ENCODE results near the gene ESPL1. TPM values are rescaled to one million over a fixed set of nuclear protein-coding genes. Genes with fewer than 3 reads are reported as not detected.

ESPL1 gene
- total and polyA plus RNA-seq, 4 donors: 2.8 to 19.3 (median 3.7) TPM

- TF ChIP-seq NR2F2 (IDR thresholded peaks at IDR 0.05): no peak
- no peak for TF ChIP-seq FOXA2 (IDR thresholded peaks at IDR 0.05)
- no peak for TF ChIP-seq MAX (IDR thresholded peaks at IDR 0.05)
- TF ChIP-seq HNF4A (conservative IDR thresholded peaks at IDR 0.05): no peak
- TF ChIP-seq, protein P1, sequence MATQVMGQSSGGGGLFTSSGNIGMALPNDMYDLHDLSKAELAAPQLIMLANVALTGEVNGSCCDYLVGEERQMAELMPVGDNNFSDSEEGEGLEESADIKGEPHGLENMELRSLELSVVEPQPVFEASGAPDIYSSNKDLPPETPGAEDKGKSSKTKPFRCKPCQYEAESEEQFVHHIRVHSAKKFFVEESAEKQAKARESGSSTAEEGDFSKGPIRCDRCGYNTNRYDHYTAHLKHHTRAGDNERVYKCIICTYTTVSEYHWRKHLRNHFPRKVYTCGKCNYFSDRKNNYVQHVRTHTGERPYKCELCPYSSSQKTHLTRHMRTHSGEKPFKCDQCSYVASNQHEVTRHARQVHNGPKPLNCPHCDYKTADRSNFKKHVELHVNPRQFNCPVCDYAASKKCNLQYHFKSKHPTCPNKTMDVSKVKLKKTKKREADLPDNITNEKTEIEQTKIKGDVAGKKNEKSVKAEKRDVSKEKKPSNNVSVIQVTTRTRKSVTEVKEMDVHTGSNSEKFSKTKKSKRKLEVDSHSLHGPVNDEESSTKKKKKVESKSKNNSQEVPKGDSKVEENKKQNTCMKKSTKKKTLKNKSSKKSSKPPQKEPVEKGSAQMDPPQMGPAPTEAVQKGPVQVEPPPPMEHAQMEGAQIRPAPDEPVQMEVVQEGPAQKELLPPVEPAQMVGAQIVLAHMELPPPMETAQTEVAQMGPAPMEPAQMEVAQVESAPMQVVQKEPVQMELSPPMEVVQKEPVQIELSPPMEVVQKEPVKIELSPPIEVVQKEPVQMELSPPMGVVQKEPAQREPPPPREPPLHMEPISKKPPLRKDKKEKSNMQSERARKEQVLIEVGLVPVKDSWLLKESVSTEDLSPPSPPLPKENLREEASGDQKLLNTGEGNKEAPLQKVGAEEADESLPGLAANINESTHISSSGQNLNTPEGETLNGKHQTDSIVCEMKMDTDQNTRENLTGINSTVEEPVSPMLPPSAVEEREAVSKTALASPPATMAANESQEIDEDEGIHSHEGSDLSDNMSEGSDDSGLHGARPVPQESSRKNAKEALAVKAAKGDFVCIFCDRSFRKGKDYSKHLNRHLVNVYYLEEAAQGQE (IDR thresholded peaks at IDR 0.05): no peak
- no peak for TF ChIP-seq FOXA1 (IDR thresholded peaks at IDR 0.05)
- no peak for TF ChIP-seq SP1 (IDR thresholded peaks at IDR 0.05)
- no peak for TF ChIP-seq YY1 (IDR thresholded peaks at IDR 0.05)
- TF ChIP-seq TAF1 (conservative IDR thresholded peaks at IDR 0.05): no peak
- TF ChIP-seq HNF4G (IDR thresholded peaks at IDR 0.05): no peak
- no peak for TF ChIP-seq GABPA (IDR thresholded peaks at IDR 0.05 in 1 of 2, conservative IDR thresholded peaks at IDR 0.05 in 1 of 2)
- TF ChIP-seq RAD21 (IDR thresholded peaks at IDR 0.05): no peak
- no peak for TF ChIP-seq RXRA (IDR thresholded peaks at IDR 0.05)
- no peak for TF ChIP-seq JUND (IDR thresholded peaks at IDR 0.05)
- H3K36me3 ChIP-seq (ENCODE audit: control insufficient read depth in 4 of 4, insufficient read depth in 3 of 4, low read depth in 1 of 4, low read length in 3 of 4): no peaks in the 10 kb centered on the region
- no peaks in the 10 kb centered on the region for H3K9me3 ChIP-seq (ENCODE audit: control insufficient read depth in 4 of 4, low read length in 3 of 4)
- H3K9ac ChIP-seq (ENCODE audit: low read depth in 1 of 2, low read length in 2 of 2): no peak overlapping the region
- 91% methylated on average over 2 of the region's 2 CpGs for WGBS
- DNase-seq (ENCODE audit: low spot score): no peak
- H3K27ac ChIP-seq (ENCODE audit: low read depth in 1 of 2, low read length in 2 of 2): no peak overlapping the region
- peaks cover 0 to 7% (median 0%) of the 10 kb centered on the region in 4 donors for H3K27me3 ChIP-seq (ENCODE audit: control insufficient read depth in 4 of 4, insufficient read depth in 4 of 4, low read length in 3 of 4)
- peaks cover 0 to 4% (median 2%) of the 10 kb centered on the region in 4 donors for H3K4me1 ChIP-seq (ENCODE audit: control insufficient read depth in 4 of 4, insufficient read depth in 4 of 4, low read length in 3 of 4)
- no peak overlapping the region for H3K4me3 ChIP-seq (ENCODE audit: low read depth in 1 of 3, low read length in 3 of 3)
These were observed 38.6 kb upstream of the ESPL1 start for GRCh38 chr12:53229454-53229853.

DNA sequence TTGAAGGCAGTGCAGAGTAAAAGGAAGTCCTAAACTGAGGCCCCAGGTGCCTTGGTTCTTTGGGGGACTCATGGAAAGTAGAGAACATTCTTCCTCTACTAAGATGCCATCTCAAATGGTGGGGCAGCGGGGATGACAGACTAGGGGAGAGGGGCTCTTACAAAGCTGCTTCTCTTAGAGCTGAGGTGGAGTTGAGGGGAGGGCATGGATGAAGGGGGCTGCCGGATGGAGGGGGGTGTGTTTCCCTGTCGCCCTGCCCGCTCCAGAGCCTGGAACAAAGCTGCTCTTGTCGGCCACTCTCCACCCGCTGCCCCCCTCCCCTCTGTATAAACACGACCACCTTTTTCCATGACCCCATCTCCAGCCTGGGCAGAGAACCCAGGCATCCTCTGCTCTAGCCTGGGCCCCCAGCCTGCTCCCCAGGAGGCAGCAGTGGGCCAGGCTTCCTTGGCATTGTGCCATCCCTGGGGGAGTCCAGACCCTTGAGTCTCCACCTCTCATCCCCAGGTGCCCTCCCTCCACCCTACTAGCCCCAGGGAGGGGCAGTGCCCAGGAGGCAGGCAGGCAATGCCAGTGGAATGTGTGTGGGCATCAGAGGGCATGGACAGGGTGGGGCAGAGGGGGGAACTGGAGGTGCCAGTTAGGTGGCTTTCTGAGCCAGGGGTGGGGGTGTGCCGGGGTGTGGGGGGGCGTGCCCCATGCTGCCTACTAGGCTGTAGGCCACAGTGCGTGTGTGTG is 37.8 kb upstream of the ESPL1 start:
- Histone ChIP-seq H3K4me3 (ENCODE audit: low read depth in 1 of 3, low read length in 3 of 3) (no peak overlapping the region), H3K4me1 (ENCODE audit: control insufficient read depth in 4 of 4, insufficient read depth in 4 of 4, low read length in 3 of 4) (peaks cover 0 to 4% (median 2%) of the 10 kb centered on the region in 4 donors), H3K27ac (ENCODE audit: low read depth in 1 of 2, low read length in 2 of 2) (no peak overlapping the region), H3K9me3 (ENCODE audit: control insufficient read depth in 4 of 4, low read length in 3 of 4) (no peaks in the 10 kb centered on the region), H3K9ac (ENCODE audit: low read depth in 1 of 2, low read length in 2 of 2) (no peak overlapping the region), H3K36me3 (ENCODE audit: control insufficient read depth in 4 of 4, insufficient read depth in 3 of 4, low read depth in 1 of 4, low read length in 3 of 4) (no peaks in the 10 kb centered on the region), H3K27me3 (ENCODE audit: control insufficient read depth in 4 of 4, insufficient read depth in 4 of 4, low read length in 3 of 4) (peaks cover 0 to 13% (median 0%) of the 10 kb centered on the region in 4 donors)
- 68% methylated on average over 10 of the region's 10 CpGs for WGBS
- TF ChIP-seq HNF4A (conservative IDR thresholded peaks at IDR 0.05) (no peak), JUND (IDR thresholded peaks at IDR 0.05) (no peak), NR2F2 (IDR thresholded peaks at IDR 0.05) (no peak)
- TF ChIP-seq, protein P2, sequence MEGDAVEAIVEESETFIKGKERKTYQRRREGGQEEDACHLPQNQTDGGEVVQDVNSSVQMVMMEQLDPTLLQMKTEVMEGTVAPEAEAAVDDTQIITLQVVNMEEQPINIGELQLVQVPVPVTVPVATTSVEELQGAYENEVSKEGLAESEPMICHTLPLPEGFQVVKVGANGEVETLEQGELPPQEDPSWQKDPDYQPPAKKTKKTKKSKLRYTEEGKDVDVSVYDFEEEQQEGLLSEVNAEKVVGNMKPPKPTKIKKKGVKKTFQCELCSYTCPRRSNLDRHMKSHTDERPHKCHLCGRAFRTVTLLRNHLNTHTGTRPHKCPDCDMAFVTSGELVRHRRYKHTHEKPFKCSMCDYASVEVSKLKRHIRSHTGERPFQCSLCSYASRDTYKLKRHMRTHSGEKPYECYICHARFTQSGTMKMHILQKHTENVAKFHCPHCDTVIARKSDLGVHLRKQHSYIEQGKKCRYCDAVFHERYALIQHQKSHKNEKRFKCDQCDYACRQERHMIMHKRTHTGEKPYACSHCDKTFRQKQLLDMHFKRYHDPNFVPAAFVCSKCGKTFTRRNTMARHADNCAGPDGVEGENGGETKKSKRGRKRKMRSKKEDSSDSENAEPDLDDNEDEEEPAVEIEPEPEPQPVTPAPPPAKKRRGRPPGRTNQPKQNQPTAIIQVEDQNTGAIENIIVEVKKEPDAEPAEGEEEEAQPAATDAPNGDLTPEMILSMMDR (IDR thresholded peaks at IDR 0.05; ENCODE audit: low read depth, low read length, missing input control): no peak
- no peak for DNase-seq (ENCODE audit: low spot score)
